HG03469 (cell line): ENCODE data around the gene FYB1.

Experiments used
- ATAC-seq: cut with Tn5 transposase; IDR thresholded peaks from one replicate; pipeline ENCODE4 v1.9.1; 2021; ENCODE audit warnings: mild to moderate bottlenecking, moderate library complexity, moderate number of reproducible peaks; ENCODE audit not compliant: unreplicated experiment

Gene FYB1

DNA sequence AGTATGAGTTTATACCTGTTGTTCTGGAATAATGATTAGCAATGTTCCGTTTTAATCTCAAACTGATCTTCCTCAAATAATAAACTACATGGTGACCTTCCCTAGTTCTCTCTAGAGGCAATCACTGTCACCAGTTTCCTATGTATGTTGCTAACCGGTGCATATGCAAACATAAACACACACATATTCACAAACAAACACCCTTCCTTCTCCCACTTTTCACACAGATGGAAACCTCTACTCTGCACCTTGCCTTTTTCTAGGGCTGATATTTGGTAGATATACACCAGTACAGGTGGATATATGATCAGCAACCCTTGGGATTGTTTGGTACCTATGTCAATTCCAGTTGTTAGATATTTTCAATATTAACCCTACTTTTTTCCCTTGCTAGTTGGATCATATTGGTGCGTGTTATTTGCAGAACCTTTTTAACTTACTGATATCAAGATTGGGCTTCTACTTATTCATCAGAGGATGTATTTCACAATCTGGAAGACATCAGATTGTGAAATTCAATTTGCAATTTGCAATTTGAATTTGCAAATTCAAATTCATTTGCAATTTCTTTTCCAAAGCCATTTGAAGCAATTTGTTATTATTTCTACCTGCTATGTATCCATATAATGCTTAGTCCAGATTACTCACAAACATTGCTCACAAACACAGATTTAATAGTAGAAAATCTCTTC lies 12.6 kb downstream of the FYB1 start:
- ATAC-seq: no peak

- ATAC-seq: no peak
Observed at GRCh38 chr5:39205550-39205949, 13.8 kb downstream of the FYB1 start.

GRCh38 chr5:39203951-39204350 lies 15.4 kb downstream of the FYB1 start:
- no peak for ATAC-seq

GRCh38 chr5:39203275-39203922 lies 16.0 kb downstream of the FYB1 start:
- ATAC-seq: no peak

DNA sequence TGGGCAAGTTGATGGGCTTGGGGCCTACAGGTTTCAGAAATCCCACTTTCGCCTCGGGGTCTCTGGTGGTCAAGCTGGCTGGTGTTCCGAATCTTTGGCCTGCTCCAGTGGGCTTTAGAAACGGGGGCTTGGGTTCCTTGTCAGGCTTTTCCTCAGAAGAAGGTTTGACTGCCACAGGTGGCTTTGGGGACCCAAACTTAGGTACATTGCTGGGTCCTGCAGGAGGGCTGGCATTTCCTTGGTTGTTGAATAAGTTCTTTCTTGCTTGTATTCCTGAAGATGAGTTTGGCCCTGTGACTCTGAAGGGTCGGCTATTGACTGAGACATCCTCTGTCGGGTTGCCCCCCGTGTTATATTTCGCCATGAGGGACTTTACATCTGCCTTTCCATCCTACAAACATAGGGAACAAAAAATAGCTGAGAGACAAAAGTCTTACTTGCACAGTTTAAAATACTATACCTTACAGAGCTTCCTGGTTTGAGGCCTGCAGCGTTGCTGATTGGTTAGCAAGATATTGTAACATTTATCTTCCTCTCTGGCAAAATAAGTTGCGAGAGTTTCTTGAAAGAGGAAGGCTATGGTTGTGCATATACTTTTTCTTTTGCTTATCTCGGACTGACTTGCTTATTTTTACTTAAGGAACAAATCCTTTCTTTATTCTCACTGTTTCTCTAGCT lies 16.6 kb downstream of the FYB1 start:
- ATAC-seq: no peak

- ATAC-seq: no peak
Observed at GRCh38 chr5:39201781-39202596, 17.4 kb downstream of the FYB1 start.

DNA sequence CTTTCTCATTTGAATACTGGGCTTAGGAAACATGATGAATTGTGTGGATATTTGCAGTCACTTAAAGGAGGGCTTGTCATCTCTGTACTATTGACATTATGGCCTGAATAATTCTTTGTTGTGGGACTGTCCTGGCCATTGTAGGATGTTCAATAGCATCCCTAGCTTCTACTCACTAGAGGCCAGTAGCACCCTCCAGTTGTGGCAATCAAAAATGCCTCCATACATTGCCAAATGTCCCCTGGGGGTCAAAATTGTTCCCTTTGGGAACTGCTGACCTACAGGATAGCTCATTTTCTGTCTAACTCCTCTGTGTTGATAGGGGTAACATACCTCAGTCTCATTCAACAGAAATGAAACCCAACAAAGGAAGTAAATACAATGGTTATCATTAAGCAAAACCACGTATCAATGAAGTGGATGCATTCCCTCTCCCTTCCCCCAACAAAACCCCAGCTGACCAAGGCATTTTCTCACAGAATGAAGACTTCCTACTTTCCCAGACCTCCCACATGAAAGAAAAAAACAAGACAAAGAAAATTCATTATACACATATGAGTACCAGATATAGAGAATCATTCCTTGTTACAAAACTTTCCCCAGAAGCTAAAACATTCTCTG lies 18.1 kb downstream of the FYB1 start:
- no peak for ATAC-seq

- no peak for ATAC-seq
Observed at GRCh38 chr5:39200081-39200480, 19.3 kb downstream of the FYB1 start.

- ATAC-seq: no peak
Observed at GRCh38 chr5:39199335-39199734, 20.0 kb downstream of the FYB1 start.

DNA sequence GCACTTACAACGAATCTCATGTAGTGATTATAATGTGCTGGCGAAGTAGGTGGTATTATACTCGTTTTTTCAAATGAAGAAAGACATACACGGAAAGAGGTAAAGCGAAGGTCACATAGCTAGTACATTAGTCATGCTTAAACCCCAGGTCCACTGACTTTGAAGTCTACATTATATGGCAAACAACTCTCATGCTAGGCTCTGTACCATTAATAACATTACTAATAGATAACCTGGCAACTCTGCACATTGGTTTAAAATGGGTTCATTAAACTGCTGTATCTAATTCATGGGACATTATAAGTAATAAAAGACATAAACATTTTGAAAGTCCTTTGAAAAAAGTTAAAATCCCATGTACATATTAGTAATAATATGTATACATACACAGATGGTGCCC lies 21.2 kb downstream of the FYB1 start:
- ATAC-seq: no peak

- ATAC-seq: no peak
Observed at GRCh38 chr5:39197556-39197955, 21.8 kb downstream of the FYB1 start.

DNA sequence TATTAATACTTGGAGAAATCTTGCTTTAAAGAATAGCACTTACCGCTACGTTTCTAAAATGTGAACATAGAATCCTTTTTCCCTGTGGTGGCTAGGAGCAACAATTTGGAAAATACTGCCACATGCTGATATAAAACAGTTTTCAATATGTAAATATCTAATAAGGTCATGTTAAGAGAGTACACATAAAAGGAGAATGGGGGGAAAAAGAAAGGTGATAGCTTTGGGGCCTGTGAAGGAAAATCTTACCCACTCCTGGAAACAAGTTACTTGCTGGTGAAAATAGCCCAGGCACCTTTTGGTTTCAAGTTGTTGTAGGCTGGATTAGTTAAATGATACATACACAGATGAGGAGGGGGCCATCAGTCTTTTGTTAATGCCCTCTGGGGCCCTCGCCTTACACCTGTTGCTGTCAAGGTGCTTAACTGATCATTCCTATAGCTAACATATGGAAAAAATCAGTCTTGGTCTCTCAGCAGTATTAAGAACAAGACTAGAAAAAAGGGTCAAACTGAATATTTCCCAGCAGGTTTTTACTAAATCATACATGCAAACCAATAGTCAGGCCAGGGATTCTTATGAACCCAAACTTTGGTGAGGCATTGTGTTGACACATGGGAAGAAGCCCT lies 24.1 kb downstream of the FYB1 start:
- ATAC-seq: no peak

DNA sequence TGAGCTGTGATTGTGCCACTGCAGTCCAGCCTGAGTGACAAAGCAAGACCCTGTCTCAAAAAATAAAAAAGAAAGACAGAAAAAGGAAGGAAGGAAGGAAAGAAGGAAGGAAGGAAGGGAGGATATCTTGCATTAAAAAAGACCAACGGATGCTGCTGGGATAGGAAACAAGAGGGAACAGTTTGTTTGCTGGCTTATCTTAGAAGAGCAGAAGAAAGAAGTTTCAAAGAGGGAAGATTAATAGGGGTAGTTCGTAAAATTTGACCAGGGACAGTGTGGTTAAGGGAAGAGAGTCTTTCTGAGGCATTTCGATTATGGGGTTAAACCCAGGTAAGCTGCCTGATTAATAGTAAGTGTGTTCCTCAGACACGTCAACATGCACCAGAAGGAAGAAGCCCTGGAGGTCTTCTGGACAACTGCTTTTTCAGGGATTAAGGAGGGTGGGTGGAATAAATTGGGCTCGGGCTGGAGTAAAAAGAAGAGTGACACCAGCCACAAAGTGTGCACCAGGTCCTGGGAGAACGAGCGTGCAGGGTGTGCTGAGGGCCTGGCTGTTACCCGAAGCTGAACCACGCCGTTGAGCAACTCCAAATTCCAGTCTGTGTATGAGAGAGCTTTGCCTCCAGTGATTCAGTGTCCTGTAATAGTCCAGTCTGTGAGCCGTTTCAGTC lies 24.8 kb downstream of the FYB1 start:
- ATAC-seq: no peak

DNA sequence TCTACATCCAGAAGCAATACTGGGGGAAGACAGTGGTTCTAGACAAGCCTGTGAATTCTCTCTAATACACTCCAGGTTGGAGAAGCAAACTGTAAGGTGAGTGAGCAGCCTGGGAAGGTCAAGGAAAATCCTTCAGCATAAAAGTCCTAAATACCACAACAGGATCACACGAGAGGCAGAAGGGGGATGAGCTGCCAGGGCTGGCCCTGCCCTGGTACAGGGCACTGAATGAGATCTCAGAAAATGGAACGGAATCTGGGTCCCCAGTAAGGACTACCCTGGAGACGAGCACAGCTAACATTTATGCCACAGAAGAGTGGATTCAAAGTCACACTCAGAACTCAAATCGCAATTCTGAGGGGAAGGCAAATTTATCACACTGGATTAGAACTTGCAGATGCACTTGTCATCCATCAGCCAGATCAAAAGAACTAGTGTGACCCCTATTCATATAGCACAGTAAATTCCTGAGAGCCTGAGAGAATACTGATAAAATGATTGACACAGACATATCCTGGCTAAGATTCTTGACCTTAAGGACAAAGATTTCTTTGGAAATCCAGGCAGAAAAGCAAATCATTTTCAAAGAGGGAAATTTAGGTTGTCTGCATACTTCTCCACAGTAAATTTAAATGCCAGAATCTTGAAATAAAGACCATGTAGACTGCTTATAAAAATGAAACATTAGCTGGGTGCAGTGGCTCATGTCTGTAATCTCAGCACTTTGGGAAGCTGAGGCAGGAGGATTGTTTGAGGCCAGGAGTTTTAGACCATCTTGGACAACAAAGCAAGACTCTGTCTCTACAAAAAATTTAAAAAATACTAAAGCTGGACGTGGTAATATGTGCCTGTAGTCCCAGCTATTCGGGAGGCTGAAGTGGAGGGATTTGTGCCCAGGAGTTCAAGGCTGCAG lies 25.6 kb downstream of the FYB1 start:
- ATAC-seq: no peak

DNA sequence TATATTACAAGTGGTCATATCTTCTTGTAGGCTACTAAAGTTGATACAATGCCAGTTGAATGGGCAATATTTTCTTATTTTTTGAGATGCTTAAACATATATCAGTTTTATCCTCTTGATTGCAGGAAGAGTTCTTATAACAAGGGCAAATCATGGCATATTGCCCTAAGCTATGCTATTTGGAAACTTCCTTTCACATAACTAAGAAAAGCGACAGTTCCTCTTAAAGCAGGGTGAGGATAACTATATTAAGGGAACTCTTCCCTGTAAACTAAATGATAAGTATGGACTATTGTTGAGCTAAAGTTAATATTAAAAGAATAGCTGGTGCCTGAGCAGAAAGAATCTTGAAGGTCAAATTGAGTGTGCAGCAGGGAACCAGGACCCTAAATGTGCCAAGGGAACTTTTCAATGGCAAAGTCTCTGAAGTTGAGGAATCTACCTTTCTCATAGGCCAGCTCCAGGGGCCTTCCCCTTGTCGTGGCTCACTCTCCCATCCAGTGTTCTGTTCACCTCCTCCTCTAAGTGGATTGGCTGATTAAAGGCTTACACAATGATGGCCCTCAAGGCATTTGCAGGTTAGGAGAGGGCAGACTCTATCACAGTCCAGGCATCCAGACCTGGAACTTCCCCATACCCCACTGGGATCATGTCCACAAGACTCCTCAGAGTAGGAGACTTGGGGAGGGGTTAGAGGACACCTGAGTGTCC lies 26.8 kb downstream of the FYB1 start:
- no peak for ATAC-seq

DNA sequence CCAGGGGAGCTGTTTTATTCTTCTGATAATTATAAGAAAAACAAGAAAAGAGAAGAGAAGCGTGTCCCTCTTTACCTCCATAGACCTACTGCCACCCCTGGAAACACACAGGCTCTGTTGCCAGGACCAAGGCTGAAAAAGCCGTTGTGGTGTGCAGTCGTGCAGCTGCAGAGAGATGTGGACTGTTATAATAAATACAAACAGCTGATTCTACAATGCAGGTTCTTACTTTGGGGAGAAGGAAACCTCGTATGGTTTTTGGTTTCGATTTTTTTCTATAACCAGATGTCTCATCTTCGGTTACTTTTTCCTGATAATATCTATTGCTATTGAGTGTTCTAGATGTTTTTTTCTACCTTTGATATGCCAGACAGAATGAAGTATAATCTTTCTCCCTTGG lies 28.1 kb downstream of the FYB1 start:
- ATAC-seq: no peak

GRCh38 chr5:39190311-39191102 lies 28.9 kb downstream of the FYB1 start:
- no peak for ATAC-seq
